Measurements from ENCODE around the gene ZNF341.
"Not testable (repeated sequence)": the region's sequence is repeated elsewhere in the genome, so short reads cannot be mapped to it uniquely, and the experiment has no call there.

Gene ZNF341

DNA sequence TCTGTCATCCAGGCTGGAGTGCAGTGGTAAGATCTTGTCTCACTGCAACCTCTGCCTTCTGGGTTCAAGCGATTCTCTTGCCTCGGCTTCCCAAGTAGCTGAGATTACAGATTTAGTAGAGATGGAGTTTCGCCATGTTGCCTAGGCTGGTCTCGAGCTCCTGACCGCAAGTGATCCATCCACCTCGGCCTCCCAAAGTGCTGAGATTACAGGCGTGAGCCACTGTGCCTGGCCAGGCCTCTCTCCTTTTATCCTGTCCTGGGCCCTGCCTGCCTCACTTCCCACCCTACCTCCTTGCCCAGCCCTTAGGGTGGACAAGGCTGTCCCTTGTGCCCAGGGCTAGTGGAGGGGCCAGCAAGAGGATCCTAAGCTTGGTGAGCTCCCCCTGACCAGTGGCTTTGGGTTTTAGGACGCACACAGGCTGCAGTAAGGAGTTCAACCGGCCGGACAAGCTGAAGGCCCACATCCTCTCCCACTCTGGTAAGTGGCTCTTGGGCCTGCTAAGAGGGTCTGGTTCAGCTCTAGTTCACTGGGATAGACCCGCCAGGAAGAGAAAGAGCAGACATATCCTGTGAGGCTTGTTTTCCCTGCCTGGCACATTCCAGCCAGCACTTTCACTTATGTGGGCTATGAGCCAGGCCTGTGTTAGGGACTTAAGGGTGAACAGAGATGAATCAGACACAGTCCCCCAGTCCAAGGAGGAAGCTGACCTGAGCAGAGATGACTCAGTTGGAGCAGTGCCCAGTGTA lies 57.5 kb downstream of the ZNF341 start:
- Histone ChIP-seq H3K9ac (ENCODE audit: low read depth, low read length) (no peak overlapping the region), H3K4me1 (ENCODE audit: control insufficient read depth, insufficient read depth, low read length) (no peaks in the 10 kb centered on the region), H3K27ac (ENCODE audit: low read depth, low read length) (no peak overlapping the region), H3K4me3 (ENCODE audit: low read depth, low read length) (no peak overlapping the region), H3K9me3 (ENCODE audit: control insufficient read depth, insufficient read depth, low read length) (no peaks in the 10 kb centered on the region), H3K27me3 (ENCODE audit: control insufficient read depth, insufficient read depth, low read length) (no peaks in the 10 kb centered on the region), H3K36me3 (ENCODE audit: control insufficient read depth, insufficient read depth, low read length) (no peaks in the 10 kb centered on the region)

DNA sequence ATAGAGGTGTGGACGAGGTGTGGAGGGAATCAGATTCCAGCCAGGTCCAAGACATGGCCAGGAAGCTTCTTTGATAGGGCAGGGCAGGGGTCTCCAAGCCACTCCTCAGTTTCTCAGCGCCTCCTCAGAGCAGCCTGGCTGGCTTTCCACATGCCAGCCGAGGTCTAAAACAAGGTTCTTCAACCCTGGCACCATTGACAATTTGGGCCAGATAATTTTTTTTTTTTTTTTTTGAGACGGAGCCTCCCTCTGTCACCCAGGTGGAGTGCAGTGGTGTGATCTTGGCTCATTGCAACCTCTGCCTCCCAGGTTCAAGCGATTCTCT lies 58.0 kb downstream of the ZNF341 start:
- H3K4me3 ChIP-seq (ENCODE audit: low read depth, low read length), result no peak overlapping the region
- no peaks in the 10 kb centered on the region for H3K4me1 ChIP-seq (ENCODE audit: control insufficient read depth, insufficient read depth, low read length)
- H3K9me3 ChIP-seq (ENCODE audit: control insufficient read depth, insufficient read depth, low read length), result no peaks in the 10 kb centered on the region
- H3K27me3 ChIP-seq (ENCODE audit: control insufficient read depth, insufficient read depth, low read length), result no peaks in the 10 kb centered on the region
- no peaks in the 10 kb centered on the region for H3K36me3 ChIP-seq (ENCODE audit: control insufficient read depth, insufficient read depth, low read length)
- no peak overlapping the region for H3K9ac ChIP-seq (ENCODE audit: low read depth, low read length)
- H3K27ac ChIP-seq (ENCODE audit: low read depth, low read length), result no peak overlapping the region

DNA sequence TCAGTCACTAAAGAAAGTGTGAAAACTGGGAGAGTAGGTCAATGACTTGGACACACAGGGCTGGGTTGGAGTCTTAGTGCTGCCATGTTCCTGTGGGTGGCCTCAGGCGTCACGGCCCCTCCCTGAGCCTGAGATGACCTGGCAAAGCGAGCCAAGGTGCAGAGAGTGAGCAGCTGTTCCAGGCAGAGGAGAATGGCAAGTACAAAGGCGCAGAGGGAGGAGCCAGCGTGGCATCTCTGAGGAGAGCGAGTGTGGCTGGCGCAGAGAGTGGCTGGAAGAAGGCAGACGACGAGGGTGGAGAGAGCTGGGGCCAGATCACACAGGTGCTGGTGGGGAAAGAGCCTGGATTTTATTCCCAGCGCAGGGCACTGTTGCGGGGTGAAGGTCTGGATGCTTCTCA lies 58.8 kb downstream of the ZNF341 start:
- H3K9ac ChIP-seq (ENCODE audit: low read depth, low read length), result no peak overlapping the region
- H3K9me3 ChIP-seq (ENCODE audit: control insufficient read depth, insufficient read depth, low read length), result no peaks in the 10 kb centered on the region
- H3K36me3 ChIP-seq (ENCODE audit: control insufficient read depth, insufficient read depth, low read length), result no peaks in the 10 kb centered on the region
- no peaks in the 10 kb centered on the region for H3K4me1 ChIP-seq (ENCODE audit: control insufficient read depth, insufficient read depth, low read length)
- no peaks in the 10 kb centered on the region for H3K27me3 ChIP-seq (ENCODE audit: control insufficient read depth, insufficient read depth, low read length)
- no peak overlapping the region for H3K4me3 ChIP-seq (ENCODE audit: low read depth, low read length)
- no peak overlapping the region for H3K27ac ChIP-seq (ENCODE audit: low read depth, low read length)

DNA sequence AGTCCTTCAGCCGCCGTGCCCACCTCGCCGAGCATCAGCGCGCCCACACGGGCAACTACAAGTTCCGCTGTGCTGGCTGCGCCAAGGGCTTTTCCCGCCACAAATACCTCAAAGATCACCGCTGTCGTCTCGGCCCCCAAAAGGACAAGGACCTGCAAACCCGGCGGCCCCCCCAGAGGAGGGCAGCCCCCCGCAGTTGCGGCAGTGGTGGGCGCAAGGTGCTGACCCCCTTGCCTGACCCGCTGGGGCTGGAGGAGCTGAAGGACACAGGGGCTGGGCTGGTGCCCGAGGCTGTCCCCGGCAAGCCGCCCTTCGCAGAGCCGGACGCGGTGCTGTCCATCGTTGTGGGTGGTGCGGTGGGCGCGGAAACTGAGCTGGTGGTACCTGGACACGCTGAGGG lies 59.2 kb downstream of the ZNF341 start:
- Histone ChIP-seq H3K27ac (ENCODE audit: low read depth, low read length) (no peak overlapping the region), H3K4me1 (ENCODE audit: control insufficient read depth, insufficient read depth, low read length) (no peaks in the 10 kb centered on the region), H3K9me3 (ENCODE audit: control insufficient read depth, insufficient read depth, low read length) (no peaks in the 10 kb centered on the region), H3K27me3 (ENCODE audit: control insufficient read depth, insufficient read depth, low read length) (no peaks in the 10 kb centered on the region), H3K9ac (ENCODE audit: low read depth, low read length) (no peak overlapping the region), H3K4me3 (ENCODE audit: low read depth, low read length) (no peak overlapping the region), H3K36me3 (ENCODE audit: control insufficient read depth, insufficient read depth, low read length) (no peaks in the 10 kb centered on the region)

DNA sequence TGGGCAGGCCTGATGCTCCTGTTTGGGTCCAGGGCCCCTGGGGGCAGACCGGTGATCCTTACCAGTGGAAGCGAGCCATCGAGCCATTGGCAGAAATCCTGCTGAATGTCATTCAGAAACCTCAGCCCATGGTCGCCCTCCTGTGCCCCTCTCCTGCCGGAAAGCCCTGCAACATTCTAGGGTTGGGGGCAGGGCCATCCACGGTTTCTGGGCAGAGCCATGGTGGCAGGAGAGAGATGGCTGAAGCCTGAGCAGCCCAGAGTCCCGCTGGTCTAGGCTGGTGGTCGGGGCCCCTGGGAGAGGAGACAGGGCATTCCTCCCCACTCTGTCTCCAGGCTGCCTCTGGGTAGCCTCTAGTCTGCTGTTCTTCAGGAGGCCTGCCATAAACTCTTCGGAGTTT lies 59.7 kb downstream of the ZNF341 start:
- Histone ChIP-seq H3K4me3 (ENCODE audit: low read depth, low read length) (no peak overlapping the region), H3K27me3 (ENCODE audit: control insufficient read depth, insufficient read depth, low read length) (no peaks in the 10 kb centered on the region), H3K36me3 (ENCODE audit: control insufficient read depth, insufficient read depth, low read length) (no peaks in the 10 kb centered on the region), H3K4me1 (ENCODE audit: control insufficient read depth, insufficient read depth, low read length) (peaks cover under 1% of the 10 kb centered on the region; the same call in 1 of the 2 replicates), H3K9me3 (ENCODE audit: control insufficient read depth, insufficient read depth, low read length) (no peaks in the 10 kb centered on the region), H3K27ac (ENCODE audit: low read depth, low read length) (no peak overlapping the region), H3K9ac (ENCODE audit: low read depth, low read length) (no peak overlapping the region)

DNA sequence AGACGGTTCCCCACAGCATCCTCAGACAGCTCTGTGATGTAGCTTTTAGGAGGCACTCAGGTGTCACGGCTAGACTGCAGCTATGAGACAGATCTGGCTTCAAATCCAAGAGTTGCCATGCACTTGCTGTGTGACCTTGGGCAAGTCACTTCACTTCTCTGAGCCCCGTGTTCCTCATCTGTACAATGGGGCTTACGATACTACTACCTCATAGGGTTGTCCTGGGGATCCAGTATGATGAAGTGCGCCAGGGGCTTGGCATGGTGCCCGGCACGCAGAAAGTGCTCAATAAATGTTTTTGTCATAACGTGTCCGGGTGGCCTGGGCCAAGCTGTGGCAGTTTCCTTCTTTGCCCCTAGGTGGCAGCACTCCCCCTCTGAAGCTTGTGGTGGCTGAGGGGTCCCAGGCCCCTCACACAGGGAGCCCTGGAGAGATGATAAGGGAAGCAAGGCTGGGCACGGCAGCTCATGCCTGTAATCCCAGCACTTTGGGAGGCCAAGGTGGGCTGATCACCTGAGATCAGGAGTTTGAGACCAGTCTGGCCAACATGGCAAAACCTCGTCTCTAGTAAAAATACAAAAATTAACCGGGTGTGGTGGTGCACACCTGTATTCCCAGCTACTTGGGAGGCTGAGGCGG lies 60.3 kb downstream of the ZNF341 start:
- H3K27ac ChIP-seq (ENCODE audit: low read depth, low read length), result no peak overlapping the region
- no peak overlapping the region for H3K4me3 ChIP-seq (ENCODE audit: low read depth, low read length)
- no peaks in the 10 kb centered on the region for H3K36me3 ChIP-seq (ENCODE audit: control insufficient read depth, insufficient read depth, low read length)
- H3K4me1 ChIP-seq (ENCODE audit: control insufficient read depth, insufficient read depth, low read length), result peaks cover 4% of the 10 kb centered on the region; the same call in 1 of the 2 replicates
- no peaks in the 10 kb centered on the region for H3K9me3 ChIP-seq (ENCODE audit: control insufficient read depth, insufficient read depth, low read length)
- H3K27me3 ChIP-seq (ENCODE audit: control insufficient read depth, insufficient read depth, low read length), result no peaks in the 10 kb centered on the region
- no peak overlapping the region for H3K9ac ChIP-seq (ENCODE audit: low read depth, low read length)

DNA sequence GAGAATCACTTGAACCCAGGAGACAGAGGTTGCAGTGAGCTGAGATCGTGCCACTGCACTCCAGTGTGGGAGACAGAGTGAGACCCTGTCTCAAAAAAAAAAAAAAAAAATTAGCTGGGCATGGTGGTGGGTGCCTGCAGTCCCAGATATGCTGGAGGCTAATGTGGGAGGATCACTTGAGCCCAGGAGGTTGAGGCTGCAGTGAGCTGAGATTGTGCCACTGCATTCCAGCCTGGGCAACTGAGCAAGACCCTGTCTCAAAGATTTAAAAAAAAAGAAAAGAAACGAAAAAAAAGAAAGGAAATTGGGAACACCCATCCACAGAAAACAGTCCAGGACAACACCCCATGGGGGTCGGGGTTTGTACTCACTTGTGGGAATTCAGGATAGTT lies 60.8 kb downstream of the ZNF341 start:
- not testable (repeated sequence) for H3K9me3 ChIP-seq (ENCODE audit: control insufficient read depth, insufficient read depth, low read length); H3K4me1 ChIP-seq (ENCODE audit: control insufficient read depth, insufficient read depth, low read length)

DNA sequence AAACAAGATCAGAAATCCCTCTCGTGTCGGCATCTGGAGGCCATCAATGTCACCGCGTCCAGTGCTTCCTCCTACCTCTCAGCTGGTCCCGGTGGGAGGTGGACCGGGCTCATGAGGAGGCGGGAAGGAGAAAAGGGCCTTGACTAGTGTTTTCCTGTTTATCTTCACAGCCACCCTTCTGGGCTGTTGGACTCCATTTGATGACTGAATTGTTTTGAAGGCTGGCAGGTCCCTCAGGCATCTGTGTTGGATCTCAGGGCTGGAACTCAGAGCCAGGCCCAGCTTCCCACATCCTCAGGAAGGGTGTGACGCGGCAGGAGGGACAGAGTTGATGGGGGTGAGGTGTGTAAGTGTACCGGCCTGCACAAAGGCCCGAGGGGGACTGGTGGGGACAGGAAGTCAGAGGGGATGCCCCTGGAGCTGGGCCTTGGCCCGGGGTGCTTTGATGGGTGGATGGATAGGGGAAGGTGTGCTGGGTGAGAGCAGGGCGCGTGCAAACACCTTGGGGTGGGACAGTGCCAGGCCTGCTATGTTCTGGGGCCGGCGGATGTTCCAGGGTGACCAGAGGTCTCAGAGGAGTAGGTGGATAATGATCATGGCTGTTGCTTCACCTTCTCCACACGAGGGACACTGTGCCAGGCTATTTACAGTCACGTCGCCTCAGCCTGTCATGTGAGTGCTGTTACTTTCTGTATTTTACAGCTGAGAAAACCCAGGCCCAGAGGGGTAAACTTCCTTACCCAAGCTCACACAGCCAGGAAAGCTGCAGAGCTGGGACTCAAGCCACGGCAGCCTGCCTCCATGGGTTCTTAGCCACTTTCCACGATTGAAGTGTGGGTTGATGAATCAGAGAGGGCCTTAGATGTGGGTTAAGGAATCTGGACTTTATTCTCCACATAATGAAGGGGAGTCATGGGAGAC lies 61.5 kb downstream of the ZNF341 start:
- H3K36me3 ChIP-seq (ENCODE audit: control insufficient read depth, insufficient read depth, low read length), result no peaks in the 10 kb centered on the region
- H3K9ac ChIP-seq (ENCODE audit: low read depth, low read length), result no peak overlapping the region
- no peaks in the 10 kb centered on the region for H3K9me3 ChIP-seq (ENCODE audit: control insufficient read depth, insufficient read depth, low read length)
- peaks cover 4% of the 10 kb centered on the region; the same call in 1 of the 2 replicates for H3K4me1 ChIP-seq (ENCODE audit: control insufficient read depth, insufficient read depth, low read length)
- H3K4me3 ChIP-seq (ENCODE audit: low read depth, low read length), result no peak overlapping the region
- no peaks in the 10 kb centered on the region for H3K27me3 ChIP-seq (ENCODE audit: control insufficient read depth, insufficient read depth, low read length)
- no peak overlapping the region for H3K27ac ChIP-seq (ENCODE audit: low read depth, low read length)

More for the DNA sequence above, 60.8 kb downstream of the ZNF341 start:
- not testable (repeated sequence) for H3K4me3 ChIP-seq (ENCODE audit: low read depth, low read length); H3K9ac ChIP-seq (ENCODE audit: low read depth, low read length); H3K27me3 ChIP-seq (ENCODE audit: control insufficient read depth, insufficient read depth, low read length); H3K36me3 ChIP-seq (ENCODE audit: control insufficient read depth, insufficient read depth, low read length); H3K27ac ChIP-seq (ENCODE audit: low read depth, low read length)

DNA sequence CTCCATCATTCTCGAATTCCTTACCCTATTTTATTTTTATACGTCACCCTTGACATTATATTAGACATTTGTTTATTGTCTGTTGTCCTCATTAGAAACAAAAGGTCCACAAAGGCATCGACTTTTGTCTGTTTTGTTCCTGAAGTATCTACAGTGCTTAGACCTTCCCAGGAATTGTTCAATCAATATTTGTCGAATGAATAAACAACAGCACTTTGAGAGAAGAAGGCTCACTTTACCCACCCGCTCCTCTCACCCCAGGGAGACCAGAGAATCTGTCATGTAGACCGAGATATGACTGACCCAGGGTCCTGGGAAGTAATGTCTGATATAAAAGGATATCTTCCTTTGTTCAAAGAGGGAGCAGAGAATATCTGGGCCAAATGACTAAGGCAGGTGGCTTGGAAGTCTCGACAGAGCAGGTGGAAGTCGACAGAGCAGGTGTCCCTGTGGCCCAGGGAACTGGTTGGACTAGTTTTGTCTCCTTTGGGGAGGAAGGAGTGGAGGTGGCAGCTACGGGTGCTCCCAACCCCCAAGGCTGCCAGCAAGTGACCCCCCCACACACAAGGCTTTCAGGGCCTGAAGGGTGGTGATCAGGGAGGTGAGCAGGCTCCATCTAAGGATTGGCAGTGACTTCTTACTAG lies 64.6 kb downstream of the ZNF341 start:
- no peaks in the 10 kb centered on the region for H3K9me3 ChIP-seq (ENCODE audit: control insufficient read depth, insufficient read depth, low read length)
- no peak overlapping the region for H3K4me3 ChIP-seq (ENCODE audit: low read depth, low read length)
- peaks cover 4% of the 10 kb centered on the region; the same call in 1 of the 2 replicates for H3K4me1 ChIP-seq (ENCODE audit: control insufficient read depth, insufficient read depth, low read length)
- no peak overlapping the region for H3K9ac ChIP-seq (ENCODE audit: low read depth, low read length)
- no peaks in the 10 kb centered on the region for H3K36me3 ChIP-seq (ENCODE audit: control insufficient read depth, insufficient read depth, low read length)
- no peaks in the 10 kb centered on the region for H3K27me3 ChIP-seq (ENCODE audit: control insufficient read depth, insufficient read depth, low read length)
- H3K27ac ChIP-seq (ENCODE audit: low read depth, low read length), result no peak overlapping the region

DNA sequence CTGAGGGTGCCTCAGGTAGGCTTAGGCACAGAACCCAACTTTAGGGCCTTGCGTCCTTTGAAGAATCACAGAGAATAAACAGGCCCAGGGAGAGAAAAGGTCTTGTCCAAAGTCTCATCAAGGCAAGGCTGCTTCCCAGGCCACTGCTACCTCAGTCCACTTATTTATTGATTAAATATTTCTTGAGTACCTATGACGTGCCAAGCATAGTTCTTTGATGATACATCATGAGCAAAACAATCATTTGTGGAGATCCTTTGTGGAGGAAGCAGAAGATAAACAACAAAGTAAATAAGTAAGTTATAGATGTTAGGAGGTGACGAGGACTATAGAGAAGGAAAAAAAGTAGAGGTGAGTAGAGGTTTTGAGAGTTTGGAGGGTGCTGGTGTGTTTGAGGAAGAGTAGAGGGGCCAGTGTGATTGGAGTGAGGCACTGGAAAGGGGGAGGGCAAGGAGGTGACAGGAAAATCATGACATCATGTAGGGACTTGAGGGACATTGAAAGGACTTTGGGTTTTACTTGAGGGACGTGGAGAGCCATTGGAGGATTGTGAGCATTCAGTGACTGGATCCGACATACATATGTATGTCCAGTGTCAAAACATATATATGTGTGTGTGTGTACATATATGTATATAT lies 65.2 kb downstream of the ZNF341 start:
- Histone ChIP-seq H3K9ac (ENCODE audit: low read depth, low read length) (no peak overlapping the region), H3K9me3 (ENCODE audit: control insufficient read depth, insufficient read depth, low read length) (no peaks in the 10 kb centered on the region), H3K4me3 (ENCODE audit: low read depth, low read length) (no peak overlapping the region), H3K27ac (ENCODE audit: low read depth, low read length) (no peak overlapping the region), H3K36me3 (ENCODE audit: control insufficient read depth, insufficient read depth, low read length) (no peaks in the 10 kb centered on the region), H3K4me1 (ENCODE audit: control insufficient read depth, insufficient read depth, low read length) (peaks cover 4% of the 10 kb centered on the region; the same call in 1 of the 2 replicates), H3K27me3 (ENCODE audit: control insufficient read depth, insufficient read depth, low read length) (no peaks in the 10 kb centered on the region)

All from HUES48 (cell line).